Gastrocnemius medialis (tissue), 4 donors: ENCODE results near the gene PCDH1.

Experiments
- CTCF ChIP-seq, 5 experiments: fragments of 450-650 bp in 3 of 5; fragments of 200-600 bp in 2 of 5; sonication (generic) in 2 of 5; IDR thresholded peaks in 4 of 5; conservative IDR thresholded peaks in 1 of 5; 1 replicate in 4 of 5; 2 replicates in 1 of 5; pipeline ENCODE4 v1.5.1; 2016 to 2019; ENCODE audit warnings: antibody characterized with exemption in 5 of 5, mild to moderate bottlenecking in 3 of 5, moderate library complexity in 3 of 5
- POLR2A ChIP-seq, 2 donors: fragments of 450-650 bp; IDR thresholded peaks; one replicate each; pipeline ENCODE4 v1.6.1; 2017; ENCODE audit warnings: antibody characterized with exemption in 2 of 2, mild to moderate bottlenecking in 2 of 2, moderate library complexity in 2 of 2

- TF ChIP-seq CTCF (IDR thresholded peaks at IDR 0.05 in 4 of 5, conservative IDR thresholded peaks at IDR 0.05 in 1 of 5) (no peak), POLR2A (IDR thresholded peaks at IDR 0.05) (no peak)
Measured at GRCh38 chr5:141870871-141871270, 7.3 kb downstream of the PCDH1 start.
